ENCODE data around the gene HARBI1.

Gene HARBI1

GRCh38 chr11:46562527-46562926 is 54.5 kb downstream of the HARBI1 start:
- DNase-seq (ENCODE audit: low read depth, low spot score) = no peak
- H3K4me3 ChIP-seq (ENCODE audit: low read length) = no peak overlapping the region

GRCh38 chr11:46560300-46560991 is 56.6 kb downstream of the HARBI1 start:
- peak overlapping the region; percentile 46 for H3K4me3 ChIP-seq (ENCODE audit: low read length)
- peak; percentile 57 for DNase-seq (ENCODE audit: low read depth, low spot score)

- DNase-seq (ENCODE audit: low read depth, low spot score) = no peak
- H3K4me3 ChIP-seq (ENCODE audit: low read length) = peak overlapping the region; percentile 46
Measured at GRCh38 chr11:46559815-46560214, 57.2 kb downstream of the HARBI1 start.

GRCh38 chr11:46557684-46558151 is 59.3 kb downstream of the HARBI1 start:
- DNase-seq (ENCODE audit: low read depth, low spot score) = no peak

GRCh38 chr11:46555267-46556054 is 61.6 kb downstream of the HARBI1 start:
- H3K4me3 ChIP-seq (ENCODE audit: low read length) = no peak overlapping the region
- no peak for DNase-seq (ENCODE audit: low read depth, low spot score)

More at GRCh38 chr11:46557684-46558151, 59.3 kb downstream of the HARBI1 start:
- H3K4me3 ChIP-seq (ENCODE audit: low read length) = no peak overlapping the region

GRCh38 chr11:46554213-46555147 is 62.5 kb downstream of the HARBI1 start:
- no peak for DNase-seq (ENCODE audit: low read depth, low spot score)
- no peak overlapping the region for H3K4me3 ChIP-seq (ENCODE audit: low read length)

GRCh38 chr11:46553814-46554212 is 63.2 kb downstream of the HARBI1 start:
- H3K4me3 ChIP-seq (ENCODE audit: low read length) = no peak overlapping the region
- no peak for DNase-seq (ENCODE audit: low read depth, low spot score)

All from Jurkat, Clone E6-1 (cell line).